GM12801 (cell line): ENCODE data around the gene TSPAN3.

ENCODE experiments used
- TF ChIP-seq, protein P1 (sequence below): IDR thresholded peaks from one replicate; pipeline ENCODE4 v1.5.1; 2011; ENCODE audit warnings: control low read depth; ENCODE audit not compliant: insufficient read length; ENCODE audit errors: extremely low read depth

TSPAN3 gene

DNA sequence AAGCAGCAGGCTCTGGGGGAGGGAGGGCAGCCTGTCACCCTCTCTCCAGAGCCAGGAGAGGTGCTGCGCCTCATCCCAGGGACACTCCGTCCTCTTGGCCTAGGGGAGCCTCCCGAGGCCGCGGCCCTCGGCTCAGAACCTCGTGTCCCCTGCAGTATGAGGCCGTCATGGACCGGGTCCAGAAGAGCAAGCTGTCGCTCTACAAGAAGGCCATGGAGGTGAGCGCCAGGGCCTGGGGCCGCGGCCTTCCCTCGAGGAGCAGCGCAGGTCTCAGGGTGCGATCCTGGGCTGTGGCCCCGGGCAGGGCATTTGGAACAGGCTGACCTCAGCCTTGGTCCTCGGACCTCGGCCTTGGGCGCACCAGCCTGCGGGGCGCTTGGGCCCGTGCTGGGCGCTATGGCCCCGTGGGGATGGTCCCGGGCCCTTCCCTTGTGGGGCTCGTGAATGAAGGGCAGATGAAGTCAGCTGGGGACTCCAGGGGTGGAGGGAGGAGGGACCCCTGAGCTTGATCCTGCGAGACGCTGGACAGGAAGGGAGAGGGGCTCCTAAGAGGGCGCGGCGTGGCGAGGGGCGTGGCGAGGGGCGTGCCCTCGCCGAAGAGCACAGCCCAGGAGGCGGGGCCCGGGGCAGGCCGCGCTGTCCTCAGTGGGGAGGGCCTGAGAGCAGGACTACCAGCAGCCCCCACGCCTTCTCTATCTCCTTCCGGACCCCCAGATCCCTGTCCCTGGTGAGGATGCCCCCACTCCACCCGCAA lies 43.0 kb downstream of the TSPAN3 start:
- TF ChIP-seq, protein P1, sequence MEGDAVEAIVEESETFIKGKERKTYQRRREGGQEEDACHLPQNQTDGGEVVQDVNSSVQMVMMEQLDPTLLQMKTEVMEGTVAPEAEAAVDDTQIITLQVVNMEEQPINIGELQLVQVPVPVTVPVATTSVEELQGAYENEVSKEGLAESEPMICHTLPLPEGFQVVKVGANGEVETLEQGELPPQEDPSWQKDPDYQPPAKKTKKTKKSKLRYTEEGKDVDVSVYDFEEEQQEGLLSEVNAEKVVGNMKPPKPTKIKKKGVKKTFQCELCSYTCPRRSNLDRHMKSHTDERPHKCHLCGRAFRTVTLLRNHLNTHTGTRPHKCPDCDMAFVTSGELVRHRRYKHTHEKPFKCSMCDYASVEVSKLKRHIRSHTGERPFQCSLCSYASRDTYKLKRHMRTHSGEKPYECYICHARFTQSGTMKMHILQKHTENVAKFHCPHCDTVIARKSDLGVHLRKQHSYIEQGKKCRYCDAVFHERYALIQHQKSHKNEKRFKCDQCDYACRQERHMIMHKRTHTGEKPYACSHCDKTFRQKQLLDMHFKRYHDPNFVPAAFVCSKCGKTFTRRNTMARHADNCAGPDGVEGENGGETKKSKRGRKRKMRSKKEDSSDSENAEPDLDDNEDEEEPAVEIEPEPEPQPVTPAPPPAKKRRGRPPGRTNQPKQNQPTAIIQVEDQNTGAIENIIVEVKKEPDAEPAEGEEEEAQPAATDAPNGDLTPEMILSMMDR = no peak

DNA sequence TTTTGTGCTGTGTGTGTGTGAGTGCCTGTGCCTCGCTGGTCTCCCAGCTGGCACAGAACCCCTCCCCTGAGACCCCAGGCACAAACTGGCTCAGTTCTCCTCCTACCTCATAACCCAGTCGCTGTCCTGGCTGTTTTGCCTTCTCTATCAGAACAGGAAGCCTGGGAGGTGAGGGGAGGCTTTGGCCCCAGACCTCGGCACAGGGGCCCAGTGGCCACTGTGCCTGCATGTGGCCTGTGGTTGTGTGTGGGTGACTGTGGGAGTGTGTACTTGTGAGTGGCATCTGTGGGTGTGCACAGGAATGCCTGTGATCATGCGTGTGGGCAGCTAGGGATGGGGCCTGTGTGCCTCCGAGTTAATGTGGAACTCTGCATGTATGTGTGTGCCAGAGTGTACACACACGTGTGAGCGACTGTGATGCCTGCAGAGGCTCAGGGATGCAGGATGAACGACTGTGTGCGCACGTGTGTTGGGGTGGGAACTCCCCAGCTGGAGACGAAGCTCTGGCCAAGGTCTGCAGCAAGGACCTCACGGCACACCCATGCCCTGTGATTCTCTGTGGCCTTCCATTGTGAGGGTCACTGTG lies 43.7 kb downstream of the TSPAN3 start:
- TF ChIP-seq, protein P1 = no peak

DNA sequence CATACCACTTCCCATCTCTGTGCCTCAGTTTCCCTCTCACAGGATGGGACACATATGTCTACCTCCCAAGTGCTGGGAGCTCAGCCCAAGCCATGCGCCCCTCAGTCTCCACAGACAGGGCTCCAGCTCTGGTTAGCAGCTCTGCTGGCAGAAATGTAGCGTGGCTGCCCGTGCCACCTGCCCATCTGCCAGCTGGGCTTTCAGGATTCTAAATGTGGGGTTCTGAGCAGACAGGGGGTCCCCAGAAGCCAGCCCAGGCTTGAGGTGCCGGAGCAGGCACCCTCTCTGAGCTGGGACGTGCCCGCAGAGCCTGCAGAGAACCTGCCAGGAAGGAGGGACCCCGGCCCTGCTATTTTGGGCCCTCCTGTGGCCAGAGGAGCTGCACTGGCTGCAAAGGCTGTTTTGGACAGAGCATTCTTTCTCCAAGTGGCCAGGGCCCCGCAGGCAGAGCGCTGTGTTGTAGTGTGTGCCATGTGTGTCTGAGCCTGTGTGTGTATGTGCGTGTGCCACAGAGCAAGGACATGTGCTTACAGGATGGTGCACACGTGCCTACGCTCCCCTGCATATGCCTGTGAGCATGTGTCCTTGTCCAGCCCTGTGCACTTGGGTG lies 44.3 kb downstream of the TSPAN3 start:
- TF ChIP-seq, protein P1 = no peak

DNA sequence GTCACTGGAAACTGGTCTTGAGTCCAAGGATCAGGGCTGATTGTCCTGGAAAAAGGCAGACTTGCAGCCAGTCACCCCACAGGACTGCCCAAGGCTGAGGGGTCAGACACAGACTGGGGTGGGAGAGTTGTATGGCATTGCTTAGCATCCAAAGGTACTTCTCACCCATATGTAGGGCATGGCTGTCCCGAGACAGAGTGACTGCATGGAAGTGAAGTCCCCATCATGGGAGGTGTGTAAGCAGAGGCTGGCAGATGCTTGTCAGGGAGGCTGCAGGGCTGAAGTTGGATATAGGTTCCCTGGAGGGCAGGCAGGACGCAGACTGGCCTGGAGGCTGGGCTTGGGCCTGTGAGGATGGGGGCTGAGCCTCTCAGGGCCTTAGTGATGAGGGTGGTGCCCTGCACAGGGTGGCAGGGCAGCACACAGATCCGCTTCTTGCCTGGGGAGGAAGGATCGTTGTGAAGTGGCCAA lies 44.9 kb downstream of the TSPAN3 start:
- TF ChIP-seq, protein P1 = no peak

DNA sequence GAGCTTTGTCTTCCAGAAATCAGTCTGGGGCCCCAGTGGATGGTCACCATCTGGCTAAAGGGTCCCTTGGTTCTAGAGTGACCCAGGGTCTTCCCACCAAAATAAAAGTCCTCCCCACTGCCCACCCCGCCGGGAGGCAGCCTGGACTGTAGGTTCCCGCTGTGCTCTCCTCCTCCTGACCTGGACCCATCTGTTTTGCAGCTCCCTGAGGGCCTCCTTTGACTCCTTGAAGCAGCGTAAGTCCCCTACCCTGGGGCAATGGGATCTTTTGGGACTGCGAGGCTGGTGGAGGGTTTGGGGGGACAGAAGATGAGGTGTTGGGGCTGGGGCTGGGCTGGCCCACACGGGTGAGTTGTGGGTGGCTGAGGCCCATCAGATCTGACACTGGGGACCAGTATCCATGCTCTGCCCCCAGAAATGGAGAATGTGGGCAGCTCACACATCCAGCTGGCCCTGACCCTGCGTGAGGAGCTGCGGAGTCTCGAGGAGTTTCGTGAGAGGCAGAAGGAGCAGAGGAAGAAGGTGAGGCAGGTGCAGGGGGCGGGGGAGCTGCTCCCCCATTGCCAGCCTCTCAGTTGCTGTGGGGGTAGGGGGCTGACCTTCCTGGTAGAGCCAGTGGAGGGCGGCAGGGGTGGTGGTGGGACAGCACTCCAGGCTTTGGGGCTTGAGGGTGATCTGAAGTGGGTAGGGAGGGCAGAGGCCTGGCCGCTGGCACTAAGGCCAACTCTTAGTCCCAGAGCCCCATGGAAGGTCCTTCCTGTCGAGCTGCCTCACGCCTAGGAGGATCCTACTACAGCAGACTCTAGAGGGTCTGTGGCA lies 45.6 kb downstream of the TSPAN3 start:
- TF ChIP-seq, protein P1 = no peak

DNA sequence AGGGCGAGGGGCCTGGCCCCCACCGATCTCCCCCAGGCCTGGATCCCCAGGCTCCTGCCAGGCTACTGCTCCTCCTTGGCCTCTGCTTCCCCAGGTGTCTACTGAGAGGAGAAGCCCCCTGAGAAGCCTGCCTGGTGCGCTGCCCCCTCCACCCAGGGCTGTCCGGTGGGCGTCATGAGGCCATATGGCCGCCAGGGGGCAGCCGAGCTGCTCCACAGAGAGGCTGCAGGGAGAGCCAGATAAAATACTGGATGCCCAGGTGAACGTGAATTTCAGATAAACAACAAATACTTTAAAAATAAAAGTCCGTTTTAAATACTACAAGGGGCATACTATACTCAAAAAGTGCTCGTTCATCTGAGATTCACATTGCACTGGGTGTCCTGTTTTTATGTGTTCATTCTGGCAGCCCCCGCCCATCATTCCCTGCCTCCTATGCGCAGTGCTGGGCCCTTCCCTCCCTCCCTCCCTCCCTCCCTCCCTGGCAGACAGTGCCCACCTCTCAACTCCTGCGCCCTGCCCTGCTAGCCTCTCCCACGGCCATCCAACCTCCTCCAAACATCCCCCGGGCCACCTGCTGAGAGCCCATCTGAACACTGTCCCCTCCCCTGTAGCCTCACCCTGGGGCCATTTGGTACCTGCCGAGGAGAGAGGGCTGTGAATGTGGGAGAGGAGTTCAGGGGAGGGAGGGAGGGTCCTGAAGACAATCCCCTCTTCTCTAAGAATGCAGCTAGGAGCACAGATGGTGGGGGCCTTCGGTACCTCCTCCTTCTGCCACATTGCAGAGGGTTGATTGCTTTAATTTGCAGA lies 46.4 kb downstream of the TSPAN3 start:
- TF ChIP-seq, protein P1 = no peak
